NCI-H187 (cell line): Measurements from ENCODE around the gene NOTCH1.
A peak's percentile ranks its signal among the peaks of the same experiment; 100 is the strongest.

Experiments
- DNase-seq, 2 experiments: peaks; one replicate each; lab custom pipeline; 2025; lab: John Stamatoyannopoulos, UW

Gene NOTCH1

GRCh38 chr9:136499935-136500910 is 45.6 kb downstream of the NOTCH1 start:
- DNase-seq, result no peak

- DNase-seq, result no peak
Measured at GRCh38 chr9:136499071-136499934, 46.5 kb downstream of the NOTCH1 start.

GRCh38 chr9:136497916-136498695 is 47.7 kb downstream of the NOTCH1 start:
- no peak for DNase-seq

GRCh38 chr9:136496801-136497620 is 48.8 kb downstream of the NOTCH1 start:
- no peak for DNase-seq

DNA sequence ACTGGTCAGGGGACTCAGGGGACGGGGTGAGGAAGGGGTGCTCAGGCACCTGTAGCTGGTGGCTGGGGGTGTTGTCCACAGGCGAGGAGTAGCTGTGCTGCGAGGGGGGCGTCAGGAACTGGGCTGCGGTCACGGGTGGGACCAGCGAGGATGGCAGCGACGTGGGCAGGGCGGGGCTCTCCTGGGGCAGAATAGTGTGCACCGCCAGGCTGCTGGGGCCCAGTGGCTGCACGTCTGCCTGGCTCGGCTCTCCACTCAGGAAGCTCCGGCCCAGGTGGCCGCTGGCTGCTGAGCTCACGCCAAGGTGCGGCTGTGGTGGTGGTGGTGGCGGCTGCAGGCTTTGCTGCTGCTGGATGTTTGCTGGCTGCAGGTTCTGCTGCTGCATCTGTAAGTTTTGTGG is 49.7 kb downstream of the NOTCH1 start:
- DNase-seq, result no peak

- no peak for DNase-seq
Measured at GRCh38 chr9:136495238-136495800, 50.5 kb downstream of the NOTCH1 start.

DNA sequence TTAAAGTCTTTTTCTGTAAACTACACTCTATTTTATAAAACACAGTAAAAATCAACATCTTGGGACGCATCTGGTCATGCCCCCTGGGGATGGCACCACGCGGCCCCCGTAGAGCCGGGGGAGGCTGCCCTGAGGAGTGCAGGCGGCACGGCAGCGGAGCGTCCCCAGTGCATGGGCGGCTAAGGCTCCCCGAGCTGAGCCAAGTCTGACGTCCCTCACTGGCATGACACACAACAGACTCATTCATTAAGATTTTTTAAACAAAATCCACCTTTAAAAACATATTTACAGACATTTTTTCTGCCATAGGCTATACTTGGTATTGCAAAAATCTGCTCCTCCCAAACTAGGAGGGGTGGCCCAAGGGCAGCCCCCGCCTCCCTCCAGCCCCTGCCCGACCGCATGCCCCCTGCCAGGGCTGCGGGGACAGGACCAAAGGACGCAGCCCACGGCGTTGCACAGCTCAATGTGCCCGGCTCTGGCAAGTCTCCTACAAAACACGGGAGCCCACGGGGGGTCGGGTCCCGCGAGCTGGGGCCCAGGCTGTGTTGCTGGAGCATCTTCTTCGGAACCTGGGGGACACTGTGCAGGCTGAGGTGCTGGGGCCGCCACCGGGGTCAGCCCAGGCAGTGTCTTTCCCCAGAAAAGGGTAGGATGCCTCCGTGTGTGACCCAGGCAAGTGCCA is 51.2 kb downstream of the NOTCH1 start:
- no peak for DNase-seq

- DNase-seq, result no peak
Measured at GRCh38 chr9:136494012-136494411, 51.8 kb downstream of the NOTCH1 start.

GRCh38 chr9:136493567-136493971 is 52.3 kb downstream of the NOTCH1 start:
- DNase-seq, result no peak

GRCh38 chr9:136492978-136493522 is 52.8 kb downstream of the NOTCH1 start:
- no peak for DNase-seq

DNA sequence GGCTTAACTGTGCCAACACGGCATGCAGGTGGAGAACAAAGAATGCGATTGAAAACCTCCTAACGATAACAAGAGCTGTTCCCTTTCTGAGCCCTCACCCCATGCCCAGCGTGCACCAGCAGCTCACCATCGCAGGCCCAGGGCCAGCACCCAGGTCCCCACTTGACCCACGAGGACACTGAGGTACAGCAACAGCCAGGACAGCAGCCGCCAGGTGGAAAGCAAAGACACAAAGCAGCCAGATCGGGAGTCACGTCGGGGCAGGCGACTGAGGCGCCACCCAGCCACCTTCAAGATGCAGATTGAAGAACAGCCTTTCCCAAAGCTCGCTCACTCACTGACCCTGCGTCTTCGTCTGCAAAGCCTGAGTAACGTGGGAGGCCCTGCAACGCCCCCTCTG is 56.1 kb downstream of the NOTCH1 start:
- no peak for DNase-seq

- DNase-seq, result no peak
Measured at GRCh38 chr9:136488247-136489214, 57.3 kb downstream of the NOTCH1 start.

- no peak for DNase-seq
Measured at GRCh38 chr9:136487672-136488071, 58.2 kb downstream of the NOTCH1 start.

- DNase-seq, result no peak
Measured at GRCh38 chr9:136486823-136487620, 58.8 kb downstream of the NOTCH1 start.

DNA sequence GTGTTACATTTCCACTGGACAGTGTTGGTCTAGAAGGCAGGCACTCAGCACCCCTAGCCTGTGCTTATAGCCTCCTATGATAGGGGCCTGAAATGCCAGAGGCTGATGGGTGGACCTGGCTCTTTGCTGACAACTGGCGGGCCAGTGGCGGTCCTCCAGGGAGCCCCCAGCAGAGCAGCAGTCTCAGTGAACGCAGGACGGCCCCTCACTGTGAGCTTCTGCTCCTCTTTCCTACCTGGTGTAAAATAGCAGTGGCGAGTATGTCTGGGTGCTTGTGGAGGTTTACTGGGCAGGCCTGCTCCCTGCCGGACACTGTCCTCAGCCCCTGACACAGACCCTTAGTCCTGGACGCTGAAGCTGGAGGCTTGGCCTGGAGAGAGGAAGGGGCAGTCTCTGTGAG is 59.7 kb downstream of the NOTCH1 start:
- no peak for DNase-seq

- peak; percentile 36 to 44 for DNase-seq
Measured at GRCh38 chr9:136485049-136486045, 60.5 kb downstream of the NOTCH1 start.
